Stimulated activated CD4-positive, alpha-beta T cell treated with anti-CD3 and anti-CD28 coated beads, Interleukin-1b, Interleukin-23, amount 100 ng/mL, for 1 hour (primary cell): ENCODE results near the gene MED31.
"Not testable (repeated sequence)": the region's sequence is repeated elsewhere in the genome, so short reads cannot be mapped to it uniquely, and the experiment has no call there.

Experiments
- DNase-seq, 2 donors: peaks; one replicate each; pipeline ENCODE4 v3.0.0-alpha.2; 2020; ENCODE audit warnings: low read depth in 2 of 2

MED31 gene

GRCh38 chr17:6626616-6627015 lies 24.8 kb downstream of the MED31 start:
- no peak for DNase-seq

GRCh38 chr17:6623941-6624340 lies 27.5 kb downstream of the MED31 start:
- no peak for DNase-seq

- DNase-seq: no peak
These were observed 40.2 kb downstream of the MED31 start for GRCh38 chr17:6611231-6611630.

GRCh38 chr17:6610011-6610410 lies 41.4 kb downstream of the MED31 start:
- no peak for DNase-seq

- no peak for DNase-seq
These were observed 43.1 kb downstream of the MED31 start for GRCh38 chr17:6608321-6608720.

- no peak for DNase-seq
These were observed 46.3 kb downstream of the MED31 start for GRCh38 chr17:6605142-6605541.

GRCh38 chr17:6603744-6604325 lies 47.6 kb downstream of the MED31 start:
- no peak for DNase-seq

- no peak for DNase-seq
These were observed 49.3 kb downstream of the MED31 start for GRCh38 chr17:6602141-6602540.

GRCh38 chr17:6599364-6599763 lies 52.0 kb downstream of the MED31 start:
- no peak for DNase-seq

- no peak for DNase-seq
These were observed 53.7 kb downstream of the MED31 start for GRCh38 chr17:6597727-6598126.

GRCh38 chr17:6596941-6597340 lies 54.5 kb downstream of the MED31 start:
- no peak for DNase-seq

GRCh38 chr17:6596511-6596910 lies 54.9 kb downstream of the MED31 start:
- no peak for DNase-seq

- no peak for DNase-seq
These were observed 55.3 kb downstream of the MED31 start for GRCh38 chr17:6596081-6596480.

- DNase-seq: not testable (repeated sequence)
These were observed 58.0 kb downstream of the MED31 start for GRCh38 chr17:6593371-6593770.
